ENCODE data around the gene AFF4. TPM values are rescaled to one million over a fixed set of nuclear protein-coding genes. Genes with fewer than 3 reads are reported as not detected.
"Not testable (repeated sequence)": the region's sequence is repeated elsewhere in the genome, so short reads cannot be mapped to it uniquely, and the experiment has no call there.

The AFF4 gene
- polyA plus RNA-seq (ENCODE audit: insufficient read length in 4 of 4): 10 to 100 TPM; 60.7 to 69.9 (median 64.2) TPM

- peak; percentile 89 to 91 (median 90) for DNase-seq (ENCODE audit: low read depth in 4 of 4, low spot score in 3 of 4)
Measured at GRCh38 chr5:132963171-132964104, at the start of gene AFF4. Gene AFF4, minus strand, starts transcription at chr5:132963634. Its CDS starts 26,445 bp downstream, at chr5:132937189.

- DNase-seq (ENCODE audit: low read depth in 4 of 4, low spot score in 3 of 4): not testable (repeated sequence)
Measured at GRCh38 chr5:133008455-133008854, 45.0 kb upstream of the AFF4 start.

GRCh38 chr5:133006653-133007052 is 43.2 kb upstream of the AFF4 start:
- DNase-seq (ENCODE audit: low read depth in 4 of 4, low spot score in 3 of 4): no peak

- DNase-seq (ENCODE audit: low read depth in 4 of 4, low spot score in 3 of 4): no peak
Measured at GRCh38 chr5:132999246-132999645, 35.8 kb upstream of the AFF4 start.

- DNase-seq (ENCODE audit: low read depth in 4 of 4, low spot score in 3 of 4): no peak
Measured at GRCh38 chr5:132998556-132998955, 35.1 kb upstream of the AFF4 start.

GRCh38 chr5:132996307-132996706 is 32.9 kb upstream of the AFF4 start:
- no peak for DNase-seq (ENCODE audit: low read depth in 4 of 4, low spot score in 3 of 4)

- no peak for DNase-seq (ENCODE audit: low read depth in 4 of 4, low spot score in 3 of 4)
Measured at GRCh38 chr5:132987531-132988408, 24.3 kb upstream of the AFF4 start.

DNA sequence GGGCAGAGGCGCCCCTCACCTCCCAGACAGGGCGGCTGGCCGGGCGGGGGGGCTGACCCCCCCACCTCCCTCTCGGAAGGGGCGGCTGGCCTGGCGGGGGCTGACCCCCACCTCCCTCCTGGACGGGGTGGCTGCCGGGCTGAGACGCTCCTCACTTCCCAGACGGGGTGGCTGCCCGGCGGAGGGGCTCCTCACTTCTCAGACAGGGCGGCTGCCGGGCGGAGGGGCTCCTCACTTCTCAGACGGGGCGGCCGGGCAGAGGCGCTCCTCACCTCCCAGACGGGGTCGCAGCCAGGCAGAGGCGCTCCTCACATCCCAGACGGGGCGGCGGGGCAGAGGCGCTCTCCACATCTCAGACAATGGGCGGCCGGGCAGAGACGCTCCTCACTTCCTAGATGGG is 19.5 kb upstream of the AFF4 start:
- DNase-seq (ENCODE audit: low read depth in 4 of 4, low spot score in 3 of 4): not testable (repeated sequence)

DNA sequence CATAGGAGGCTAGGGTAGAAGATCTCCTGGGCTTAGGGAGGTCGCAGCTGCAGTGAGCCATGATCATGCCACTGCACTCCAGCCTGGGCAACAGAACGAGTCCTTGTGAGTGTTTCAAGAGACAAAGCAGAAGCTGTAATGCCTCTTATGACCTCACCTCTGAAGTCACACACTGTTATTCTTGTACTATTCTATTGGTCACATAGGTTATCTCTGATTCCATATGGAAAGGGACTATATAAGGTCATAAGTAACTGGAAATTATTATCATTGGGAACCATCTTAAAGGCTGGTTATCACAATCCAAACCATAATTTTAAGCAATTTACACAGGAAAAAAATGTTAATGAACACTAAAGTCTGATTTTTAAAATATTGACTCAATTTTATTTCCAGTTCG is 17.9 kb upstream of the AFF4 start:
- DNase-seq (ENCODE audit: low read depth in 4 of 4, low spot score in 3 of 4): no peak

- no peak for DNase-seq (ENCODE audit: low read depth in 4 of 4, low spot score in 3 of 4)
Measured at GRCh38 chr5:132979976-132980375, 16.5 kb upstream of the AFF4 start.

- DNase-seq (ENCODE audit: low read depth in 4 of 4, low spot score in 3 of 4): no peak
Measured at GRCh38 chr5:132979367-132979940, 16.0 kb upstream of the AFF4 start.

- DNase-seq (ENCODE audit: low read depth in 4 of 4, low spot score in 3 of 4): no peak
Measured at GRCh38 chr5:132976852-132977251, 13.4 kb upstream of the AFF4 start.

- not testable (repeated sequence) for DNase-seq (ENCODE audit: low read depth in 4 of 4, low spot score in 3 of 4)
Measured at GRCh38 chr5:132972436-132972828, 9.0 kb upstream of the AFF4 start.

- DNase-seq (ENCODE audit: low read depth in 4 of 4, low spot score in 3 of 4): no peak
Measured at GRCh38 chr5:132971483-132972435, 8.3 kb upstream of the AFF4 start.

GRCh38 chr5:132965120-132965519 is 1.7 kb upstream of the AFF4 start:
- DNase-seq (ENCODE audit: low read depth in 4 of 4, low spot score in 3 of 4): no peak

- peak; percentile 58 to 72 (median 68) for DNase-seq (ENCODE audit: low read depth in 4 of 4, low spot score in 3 of 4)
Measured at GRCh38 chr5:132962429-132963021, 909 bp downstream of the AFF4 start.

DNA sequence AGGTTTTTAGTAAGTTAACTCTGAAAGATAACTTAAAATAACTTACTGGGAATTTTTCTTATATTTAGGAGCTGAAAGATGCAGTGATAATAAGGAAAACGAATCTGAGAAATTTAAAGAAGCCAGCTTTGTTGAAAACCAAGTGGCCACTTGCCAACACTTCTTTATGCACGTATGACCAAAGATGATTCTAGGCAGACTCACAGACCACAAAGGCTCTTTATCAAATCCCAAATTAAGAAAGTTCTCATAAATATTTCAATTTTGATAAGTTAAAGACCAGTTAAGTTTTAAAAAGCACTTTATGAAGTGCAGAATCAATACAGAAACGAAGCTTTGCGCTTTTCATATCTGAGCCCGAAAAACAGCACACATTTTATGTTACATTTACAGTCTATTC is 1.5 kb downstream of the AFF4 start:
- peak in 3 of 4 donors; percentile 13 to 27 (median 14) for DNase-seq (ENCODE audit: low read depth in 4 of 4, low spot score in 3 of 4)

- DNase-seq (ENCODE audit: low read depth in 4 of 4, low spot score in 3 of 4): peak in 1 of 4 donors; percentile 8
Measured at GRCh38 chr5:132961123-132961815, 2.2 kb downstream of the AFF4 start.
